Astrocyte of the spinal cord (primary cell): ENCODE results near the gene ARRB1.

Source experiments
- DNase-seq: peaks from one replicate; pipeline ENCODE4 v3.0.0; 2011; ENCODE audit warnings: low read depth, low spot score
- H3K4me3 ChIP-seq: 2 replicates; pipeline ENCODE4 v1.5.1; 2011; ENCODE audit warnings: low read depth, mild to moderate bottlenecking, low read length, moderate library complexity
- CTCF ChIP-seq: IDR thresholded peaks from 2 replicates; pipeline ENCODE4 v1.5.1; 2012; ENCODE audit warnings: low read depth, mild to moderate bottlenecking, low read length, inconsistent platforms
- in situ Hi-C: cut with HindIII; loops from 2 replicates; pipeline ENCODE4 v1.10.0; 2017; ENCODE audit warnings: low sequenced_read_pairs

ARRB1 gene

GRCh38 chr11:75320643-75321042, 30.8 kb downstream of the ARRB1 start:
- DNase-seq = no peak
- in situ Hi-C loops = no loop called here
- no peak overlapping the region for H3K4me3 ChIP-seq
- TF ChIP-seq CTCF = no peak

DNA sequence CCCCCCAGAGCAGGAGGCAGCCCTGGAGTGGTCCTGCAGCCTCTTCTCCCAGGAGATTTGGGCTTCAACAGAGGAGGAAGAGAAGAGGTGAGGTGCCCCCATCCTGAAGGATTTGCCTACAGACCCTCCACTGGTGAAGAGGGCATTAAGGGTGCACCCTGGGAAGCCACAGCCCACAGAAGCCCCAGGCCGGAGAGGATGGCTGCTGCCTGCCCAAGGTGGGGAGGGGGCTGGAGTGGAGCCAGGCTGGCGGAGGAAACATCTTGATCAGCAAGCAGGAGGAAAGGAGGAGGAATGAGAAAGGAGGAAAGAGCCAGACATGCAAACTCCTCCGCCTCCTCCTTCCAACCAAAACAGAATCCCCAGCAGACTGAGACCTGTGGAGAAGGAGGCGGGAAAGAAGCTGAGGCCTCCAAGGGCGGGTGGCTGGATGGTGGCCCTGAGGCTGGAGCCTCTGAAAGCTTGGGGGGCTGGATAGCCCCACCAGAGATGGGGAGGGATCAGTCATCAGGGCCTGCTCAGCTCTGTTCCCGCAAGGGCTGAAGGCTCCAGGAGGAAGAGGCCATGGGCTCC, 31.3 kb downstream of the ARRB1 start:
- DNase-seq = no peak
- in situ Hi-C loops = no loop called here
- TF ChIP-seq CTCF = no peak
- H3K4me3 ChIP-seq = no peak overlapping the region

DNA sequence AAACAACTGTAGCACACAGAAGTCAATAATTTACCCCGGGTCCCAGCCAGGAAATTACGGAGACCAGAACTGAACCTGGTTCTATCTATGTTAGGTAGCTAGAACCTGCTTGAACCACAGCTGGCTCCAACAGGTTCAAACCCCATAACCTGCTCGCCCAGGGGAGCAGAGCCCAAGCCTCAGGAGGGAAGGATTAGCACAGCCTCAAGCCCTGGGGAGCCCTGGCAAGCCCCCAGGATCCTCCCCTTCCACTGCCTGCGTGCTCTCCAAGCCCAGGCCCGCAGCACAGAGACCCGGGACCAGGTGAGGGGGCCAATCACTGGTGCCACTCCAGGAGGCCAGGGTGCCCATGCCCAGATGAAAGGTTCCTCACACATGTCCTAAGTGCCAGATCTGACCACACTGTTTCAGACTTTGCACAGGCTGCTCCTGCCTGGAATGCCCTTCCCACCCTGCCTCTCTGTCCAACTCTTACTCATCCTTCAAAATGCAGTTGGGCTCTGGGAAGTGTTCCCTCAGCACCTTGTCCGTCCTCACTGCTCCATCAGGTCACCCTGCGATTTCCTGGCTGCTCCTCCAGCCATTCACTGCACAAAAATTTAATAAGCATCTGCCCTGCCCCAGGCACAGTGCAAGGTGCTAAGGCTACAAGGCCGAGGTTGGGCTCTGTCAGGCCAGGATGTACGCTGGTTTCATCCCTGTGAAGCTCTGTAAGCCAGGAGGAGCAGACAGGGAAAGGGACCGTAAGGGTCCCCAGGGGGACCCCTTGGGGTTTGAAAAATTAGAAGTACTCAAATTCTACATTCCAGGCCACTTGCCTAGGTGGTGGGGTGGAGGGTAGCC, 32.2 kb downstream of the ARRB1 start:
- no peak overlapping the region for H3K4me3 ChIP-seq
- in situ Hi-C loops = no loop called here
- TF ChIP-seq CTCF = no peak
- DNase-seq = no peak

GRCh38 chr11:75317446-75318122, 33.9 kb downstream of the ARRB1 start:
- no peak for DNase-seq
- H3K4me3 ChIP-seq = no peak overlapping the region
- no peak for TF ChIP-seq CTCF
- in situ Hi-C loops = no loop called here

GRCh38 chr11:75315439-75315805, 36.0 kb downstream of the ARRB1 start:
- no peak for TF ChIP-seq CTCF
- no peak for DNase-seq
- in situ Hi-C loops = no loop called here
- no peak overlapping the region for H3K4me3 ChIP-seq

- no peak overlapping the region for H3K4me3 ChIP-seq
- no peak for DNase-seq
- in situ Hi-C loops = no loop called here
- no peak for TF ChIP-seq CTCF
Measured at GRCh38 chr11:75314771-75315438, 36.6 kb downstream of the ARRB1 start.
